GM23338 (cell line): Measurements from ENCODE around the gene CNTN5. TPM values are rescaled to one million over a fixed set of nuclear protein-coding genes. Genes with fewer than 3 reads are reported as not detected.
A peak's percentile ranks its signal among the peaks of the same experiment; 100 is the strongest.

Experiments used
- ATAC-seq: fragments of 200-7000 bp; cut with Tn5 transposase; 3 replicates; pipeline ENCODE4 v1.9.1; 2020
- DNase-seq: peaks from one replicate; pipeline ENCODE4 v3.0.0-alpha.2; 2015; ENCODE audit warnings: low spot score
- H2AFZ ChIP-seq: fragments of 200-600 bp; sonication (generic); 2 replicates; pipeline ENCODE4 v1.8.0; 2016; ENCODE audit warnings: antibody characterized with exemption, mild to moderate bottlenecking, moderate library complexity
- H3F3A ChIP-seq: fragments of 200-600 bp; sonication (generic); replicated peaks from 2 replicates; pipeline ENCODE4 v1.8.0; 2017; ENCODE audit warnings: antibody characterized with exemption, mixed run types, low read depth
- H3K27ac ChIP-seq: fragments of 200-600 bp; sonication (generic); 2 replicates; pipeline ENCODE4 v1.6.1; 2016; ENCODE audit warnings: low read depth
- H3K27me3 ChIP-seq: fragments of 200-600 bp; sonication (generic); 2 replicates; pipeline ENCODE4 v1.8.0; 2016; ENCODE audit warnings: mild to moderate bottlenecking, mixed run types, moderate library complexity; ENCODE audit not compliant: insufficient read depth
- H3K36me3 ChIP-seq: fragments of 200-600 bp; sonication (generic); 2 replicates; pipeline ENCODE4 v1.8.0; 2016; ENCODE audit warnings: mild to moderate bottlenecking; ENCODE audit not compliant: insufficient read depth
- H3K4me1 ChIP-seq: fragments of 200-600 bp; sonication (generic); 2 replicates; pipeline ENCODE4 v1.8.0; 2016; ENCODE audit warnings: mild to moderate bottlenecking, moderate library complexity; ENCODE audit not compliant: insufficient read depth
- H3K4me2 ChIP-seq: fragments of 200-600 bp; sonication (generic); 2 replicates; pipeline ENCODE4 v1.7.1; 2017; ENCODE audit warnings: mixed run types
- H3K4me3 ChIP-seq: fragments of 200-600 bp; sonication (generic); 2 replicates; pipeline ENCODE4 v1.6.1; 2016; ENCODE audit warnings: mixed run types
- H3K79me2 ChIP-seq: fragments of 200-600 bp; sonication (generic); replicated peaks from 2 replicates; pipeline ENCODE4 v1.8.0; 2017; ENCODE audit warnings: mild to moderate bottlenecking; ENCODE audit not compliant: insufficient read depth
- H3K9me2 ChIP-seq: fragments of 200-600 bp; sonication (generic); 2 replicates; pipeline ENCODE4 v1.8.0; 2017; ENCODE audit not compliant: insufficient read depth
- H4K20me1 ChIP-seq: fragments of 200-600 bp; sonication (generic); replicated peaks from 2 replicates; pipeline ENCODE4 v1.8.0; 2017; ENCODE audit warnings: mild to moderate bottlenecking; ENCODE audit not compliant: insufficient read depth
- H3K27ac Mint-ChIP-seq: 2 replicates; pipeline ENCODE4 v1.8.0; 2020; ENCODE audit warnings: inconsistent platforms, mild to moderate bottlenecking, moderate library complexity, mixed read lengths
- H3K27me3 Mint-ChIP-seq: 3 replicates; pipeline ENCODE4 v1.8.0; 2022; ENCODE audit warnings: low read depth, mild to moderate bottlenecking, moderate library complexity, mixed read lengths, inconsistent platforms; ENCODE audit not compliant: insufficient read depth, poor library complexity
- H3K36me3 Mint-ChIP-seq: 3 replicates; pipeline ENCODE4 v1.8.0; 2021; ENCODE audit warnings: low read depth, mild to moderate bottlenecking, inconsistent platforms, moderate library complexity, mixed read lengths
- H3K4me1 Mint-ChIP-seq: 3 replicates; pipeline ENCODE4 v1.8.0; 2020; ENCODE audit warnings: mild to moderate bottlenecking, inconsistent platforms, mixed read lengths
- H3K4me3 Mint-ChIP-seq: 3 replicates; pipeline ENCODE4 v1.8.0; 2021; ENCODE audit warnings: moderate library complexity, mild to moderate bottlenecking, inconsistent platforms, mixed read lengths
- H3K9me3 Mint-ChIP-seq: 3 replicates; pipeline ENCODE4 v1.8.0; 2020; ENCODE audit warnings: moderate library complexity, mild to moderate bottlenecking, inconsistent platforms, mixed read lengths
- CREB1 ChIP-seq: fragments of 250-450 bp; sonication (Bioruptor Pico); IDR thresholded peaks from 2 replicates; pipeline ENCODE4 v1.5.0; 2020; ENCODE audit warnings: low read depth, mild to moderate bottlenecking, moderate library complexity
- EZH2phosphoT487 ChIP-seq: fragments of 200-600 bp; sonication (generic); IDR thresholded peaks from one replicate; pipeline ENCODE4 v1.8.1; 2018; ENCODE audit warnings: antibody characterized with exemption; ENCODE audit not compliant: unreplicated experiment
- JUNB ChIP-seq: IDR thresholded peaks from one replicate; pipeline ENCODE4 v1.6.1; 2016; ENCODE audit warnings: antibody characterized with exemption; ENCODE audit not compliant: unreplicated experiment
- POLR2AphosphoS5 ChIP-seq: IDR thresholded peaks from 2 replicates; pipeline ENCODE4 v1.6.1; 2016; ENCODE audit warnings: antibody characterized with exemption, low read depth
- STAT1 ChIP-seq: IDR thresholded peaks from one replicate; pipeline ENCODE4 v1.6.1; 2016; ENCODE audit warnings: antibody characterized with exemption; ENCODE audit not compliant: unreplicated experiment
- ZNF331 ChIP-seq: fragments of 250-450 bp; sonication (Bioruptor Pico); IDR thresholded peaks from 2 replicates; pipeline ENCODE4 v1.5.0; 2020; ENCODE audit warnings: low read depth, mild to moderate bottlenecking, moderate library complexity
- ZNF462 ChIP-seq: fragments of 250-450 bp; sonication (Bioruptor Pico); IDR thresholded peaks from 2 replicates; pipeline ENCODE4 v1.5.0; 2020; ENCODE audit warnings: mild to moderate bottlenecking, moderate library complexity
- polyA plus RNA-seq: library from polyadenylated mRNA; unstranded; fragments of >200 nt; fragmentation: Nextera tagmentation; extraction: Ambion mirVana; gene quantifications from 2 replicates; pipeline ENCODE4 v1.2.1, GENCODE V29; 2016
- total RNA-seq: library from RNA; depleted of rRNA; stranded (reverse); fragments of >200 nt; shearing (Covaris generic); gene quantifications from 2 replicates; pipeline ENCODE4 v1.2.3, GENCODE V29; 2014
- TF ChIP-seq, protein P1 (sequence below): IDR thresholded peaks from 2 replicates; pipeline ENCODE4 v1.6.1; 2016; ENCODE audit warnings: antibody characterized with exemption
- TF ChIP-seq, protein P2 (sequence below): IDR thresholded peaks from one replicate; pipeline ENCODE4 v1.6.1; 2018; ENCODE audit warnings: antibody characterized with exemption; ENCODE audit not compliant: unreplicated experiment
- TF ChIP-seq, protein P3 (sequence below), 2 experiments: fragments of 200-600 bp in 1 of 2; sonication (generic) in 1 of 2; conservative IDR thresholded peaks; 2 replicates each; pipeline versions ENCODE4 v1.5.1 to v1.6.1; 2016 to 2017; ENCODE audit warnings: antibody characterized with exemption in 2 of 2, low read depth in 2 of 2, mild to moderate bottlenecking in 2 of 2, moderate library complexity in 1 of 2

The CNTN5 gene
- total and polyA plus RNA-seq, 2 experiments from 2014 or later, result not detected

DNA sequence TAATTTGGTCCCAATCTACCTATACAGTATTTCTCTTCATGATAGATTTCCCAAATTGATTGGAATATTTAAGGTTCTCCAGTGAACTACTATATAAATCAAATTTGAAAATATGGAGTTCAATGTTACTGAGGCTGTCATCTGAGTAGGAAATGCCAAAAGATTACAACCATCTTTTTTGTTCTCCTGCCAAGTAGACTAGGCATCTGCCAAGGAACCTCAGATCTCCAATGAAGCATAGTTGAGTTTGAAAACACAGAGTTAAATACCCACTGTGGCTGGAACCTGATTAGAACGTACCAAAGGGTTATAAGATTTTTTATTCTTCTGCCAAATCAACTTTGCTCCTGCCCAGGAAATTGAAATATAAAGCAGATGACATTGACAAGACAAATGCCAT is 330.9 kb downstream of the CNTN5 start:
- H3K27ac Mint-ChIP-seq, result no peak overlapping the region
- TF ChIP-seq JUNB (no peak), STAT1 (no peak), EZH2phosphoT487 (no peak), ZNF331 (no peak)
- TF ChIP-seq, protein P1, sequence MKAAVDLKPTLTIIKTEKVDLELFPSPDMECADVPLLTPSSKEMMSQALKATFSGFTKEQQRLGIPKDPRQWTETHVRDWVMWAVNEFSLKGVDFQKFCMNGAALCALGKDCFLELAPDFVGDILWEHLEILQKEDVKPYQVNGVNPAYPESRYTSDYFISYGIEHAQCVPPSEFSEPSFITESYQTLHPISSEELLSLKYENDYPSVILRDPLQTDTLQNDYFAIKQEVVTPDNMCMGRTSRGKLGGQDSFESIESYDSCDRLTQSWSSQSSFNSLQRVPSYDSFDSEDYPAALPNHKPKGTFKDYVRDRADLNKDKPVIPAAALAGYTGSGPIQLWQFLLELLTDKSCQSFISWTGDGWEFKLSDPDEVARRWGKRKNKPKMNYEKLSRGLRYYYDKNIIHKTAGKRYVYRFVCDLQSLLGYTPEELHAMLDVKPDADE, result no peak
- no peak overlapping the region for H3K27ac ChIP-seq
- peaks cover 2% of the 10 kb centered on the region for H3K27me3 Mint-ChIP-seq
- no peaks in the 10 kb centered on the region for H3K27me3 ChIP-seq
- no peak overlapping the region for H3K4me3 Mint-ChIP-seq
- no peaks in the 10 kb centered on the region for H3K36me3 ChIP-seq
- H4K20me1 ChIP-seq, result no peaks in the 10 kb centered on the region
- H2AFZ ChIP-seq, result no peak overlapping the region
- no peaks in the 10 kb centered on the region for H3K9me2 ChIP-seq
- H3K36me3 Mint-ChIP-seq, result no peaks in the 10 kb centered on the region
- H3K9me3 Mint-ChIP-seq, result no peaks in the 10 kb centered on the region
- H3K4me2 ChIP-seq, result no peak overlapping the region
- no peaks in the 10 kb centered on the region for H3K4me1 ChIP-seq
- no peak for DNase-seq
- no peaks in the 10 kb centered on the region for H3F3A ChIP-seq
- H3K4me1 Mint-ChIP-seq, result no peaks in the 10 kb centered on the region
- no peak for ATAC-seq
- no peaks in the 10 kb centered on the region for H3K79me2 ChIP-seq
- H3K4me3 ChIP-seq, result no peak overlapping the region

GRCh38 chr11:99352642-99353041 is 331.9 kb downstream of the CNTN5 start:
- ATAC-seq (no peak), DNase-seq (no peak)
- Mint-ChIP-seq H3K27me3 (peaks cover 2% of the 10 kb centered on the region), H3K27ac (peak overlapping the region; percentile 20; the same call in 1 of the 2 replicates), H3K36me3 (no peaks in the 10 kb centered on the region), H3K4me3 (no peak overlapping the region), H3K4me1 (no peaks in the 10 kb centered on the region), H3K9me3 (no peaks in the 10 kb centered on the region)
- Histone ChIP-seq H3K27me3 (no peaks in the 10 kb centered on the region), H3K79me2 (no peaks in the 10 kb centered on the region), H3K27ac (no peak overlapping the region), H3F3A (no peaks in the 10 kb centered on the region), H3K9me2 (no peaks in the 10 kb centered on the region), H2AFZ (no peak overlapping the region), H4K20me1 (no peaks in the 10 kb centered on the region), H3K4me3 (no peak overlapping the region), H3K4me2 (no peak overlapping the region), H3K36me3 (no peaks in the 10 kb centered on the region), H3K4me1 (no peaks in the 10 kb centered on the region)
- TF ChIP-seq ZNF331 (no peak), CREB1 (CRISPR knock-in tag) (no peak), POLR2AphosphoS5 (no peak), ZNF462 (CRISPR knock-in tag) (no peak), STAT1 (no peak), EZH2phosphoT487 (no peak), JUNB (no peak)
- TF ChIP-seq, protein P2, sequence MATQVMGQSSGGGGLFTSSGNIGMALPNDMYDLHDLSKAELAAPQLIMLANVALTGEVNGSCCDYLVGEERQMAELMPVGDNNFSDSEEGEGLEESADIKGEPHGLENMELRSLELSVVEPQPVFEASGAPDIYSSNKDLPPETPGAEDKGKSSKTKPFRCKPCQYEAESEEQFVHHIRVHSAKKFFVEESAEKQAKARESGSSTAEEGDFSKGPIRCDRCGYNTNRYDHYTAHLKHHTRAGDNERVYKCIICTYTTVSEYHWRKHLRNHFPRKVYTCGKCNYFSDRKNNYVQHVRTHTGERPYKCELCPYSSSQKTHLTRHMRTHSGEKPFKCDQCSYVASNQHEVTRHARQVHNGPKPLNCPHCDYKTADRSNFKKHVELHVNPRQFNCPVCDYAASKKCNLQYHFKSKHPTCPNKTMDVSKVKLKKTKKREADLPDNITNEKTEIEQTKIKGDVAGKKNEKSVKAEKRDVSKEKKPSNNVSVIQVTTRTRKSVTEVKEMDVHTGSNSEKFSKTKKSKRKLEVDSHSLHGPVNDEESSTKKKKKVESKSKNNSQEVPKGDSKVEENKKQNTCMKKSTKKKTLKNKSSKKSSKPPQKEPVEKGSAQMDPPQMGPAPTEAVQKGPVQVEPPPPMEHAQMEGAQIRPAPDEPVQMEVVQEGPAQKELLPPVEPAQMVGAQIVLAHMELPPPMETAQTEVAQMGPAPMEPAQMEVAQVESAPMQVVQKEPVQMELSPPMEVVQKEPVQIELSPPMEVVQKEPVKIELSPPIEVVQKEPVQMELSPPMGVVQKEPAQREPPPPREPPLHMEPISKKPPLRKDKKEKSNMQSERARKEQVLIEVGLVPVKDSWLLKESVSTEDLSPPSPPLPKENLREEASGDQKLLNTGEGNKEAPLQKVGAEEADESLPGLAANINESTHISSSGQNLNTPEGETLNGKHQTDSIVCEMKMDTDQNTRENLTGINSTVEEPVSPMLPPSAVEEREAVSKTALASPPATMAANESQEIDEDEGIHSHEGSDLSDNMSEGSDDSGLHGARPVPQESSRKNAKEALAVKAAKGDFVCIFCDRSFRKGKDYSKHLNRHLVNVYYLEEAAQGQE, result no peak
- TF ChIP-seq, protein P3, sequence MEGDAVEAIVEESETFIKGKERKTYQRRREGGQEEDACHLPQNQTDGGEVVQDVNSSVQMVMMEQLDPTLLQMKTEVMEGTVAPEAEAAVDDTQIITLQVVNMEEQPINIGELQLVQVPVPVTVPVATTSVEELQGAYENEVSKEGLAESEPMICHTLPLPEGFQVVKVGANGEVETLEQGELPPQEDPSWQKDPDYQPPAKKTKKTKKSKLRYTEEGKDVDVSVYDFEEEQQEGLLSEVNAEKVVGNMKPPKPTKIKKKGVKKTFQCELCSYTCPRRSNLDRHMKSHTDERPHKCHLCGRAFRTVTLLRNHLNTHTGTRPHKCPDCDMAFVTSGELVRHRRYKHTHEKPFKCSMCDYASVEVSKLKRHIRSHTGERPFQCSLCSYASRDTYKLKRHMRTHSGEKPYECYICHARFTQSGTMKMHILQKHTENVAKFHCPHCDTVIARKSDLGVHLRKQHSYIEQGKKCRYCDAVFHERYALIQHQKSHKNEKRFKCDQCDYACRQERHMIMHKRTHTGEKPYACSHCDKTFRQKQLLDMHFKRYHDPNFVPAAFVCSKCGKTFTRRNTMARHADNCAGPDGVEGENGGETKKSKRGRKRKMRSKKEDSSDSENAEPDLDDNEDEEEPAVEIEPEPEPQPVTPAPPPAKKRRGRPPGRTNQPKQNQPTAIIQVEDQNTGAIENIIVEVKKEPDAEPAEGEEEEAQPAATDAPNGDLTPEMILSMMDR (conservative IDR thresholded peaks at IDR 0.05; ENCODE audit: low read depth in 2 of 2), result no peak
